Measurements from ENCODE around the gene SNAP91.
"Not testable (repeated sequence)": the region's sequence is repeated elsewhere in the genome, so short reads cannot be mapped to it uniquely, and the experiment has no call there.

SNAP91 gene

GRCh38 chr6:83615025-83615999 lies 93.6 kb downstream of the SNAP91 start:
- no peak for DNase-seq (ENCODE audit: low read depth)

DNA sequence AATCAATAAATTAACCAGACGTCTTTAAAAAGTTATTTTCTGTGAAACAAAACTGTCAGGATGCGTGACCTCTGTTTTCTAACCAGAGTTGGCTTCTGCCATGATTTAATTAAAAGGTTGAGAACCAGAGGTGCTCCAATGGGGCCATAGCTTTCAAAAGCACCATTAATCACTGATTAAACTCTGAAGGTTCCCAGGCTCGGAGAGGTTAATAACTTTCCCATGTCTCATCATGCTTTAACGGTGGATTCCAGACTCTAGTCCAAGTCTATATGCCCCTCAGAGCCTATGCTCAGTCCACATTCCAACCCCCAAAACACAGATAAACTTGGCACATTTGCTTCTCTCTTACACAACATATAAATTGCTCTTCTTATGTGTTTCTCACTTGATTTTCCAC lies 95.5 kb downstream of the SNAP91 start:
- DNase-seq (ENCODE audit: low read depth): no peak

DNA sequence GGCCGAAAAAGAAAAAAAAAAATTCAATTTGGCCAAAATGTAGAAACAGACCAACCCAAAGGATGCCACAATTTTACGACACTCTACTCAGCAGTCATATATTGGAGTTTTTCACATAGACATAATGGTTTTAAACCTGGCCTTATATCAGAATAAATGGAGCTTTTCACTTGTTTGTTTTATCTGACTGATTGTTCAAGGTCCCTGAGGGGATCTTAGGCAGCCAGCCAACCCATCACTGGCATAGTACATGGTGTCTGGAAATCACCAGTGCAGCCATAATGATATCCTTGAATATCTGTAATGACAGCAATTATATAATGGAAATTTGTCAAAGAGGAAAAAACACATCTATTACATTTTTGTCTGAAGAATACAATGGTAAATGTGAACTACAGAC lies 99.7 kb downstream of the SNAP91 start:
- DNase-seq (ENCODE audit: low read depth): no peak

DNA sequence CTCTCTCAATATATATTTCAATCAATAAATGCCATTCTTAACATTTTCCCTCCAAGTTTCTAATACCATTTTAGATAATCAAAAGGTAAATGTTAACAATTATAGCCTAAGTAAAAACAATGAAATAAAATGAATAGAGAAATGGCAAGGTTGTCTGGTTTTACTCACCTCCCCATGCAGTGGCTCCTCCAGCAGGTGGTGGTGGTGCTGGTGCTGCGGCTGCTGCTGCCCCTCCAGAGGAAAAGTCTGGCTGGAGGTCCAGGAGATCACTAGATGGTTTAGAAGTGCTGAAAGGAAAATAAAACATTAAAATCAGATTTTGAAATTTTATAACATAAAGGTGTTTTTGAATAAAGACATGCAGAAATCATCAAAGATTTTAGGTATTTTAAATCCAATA lies 103.4 kb downstream of the SNAP91 start:
- DNase-seq (ENCODE audit: low read depth): no peak

DNA sequence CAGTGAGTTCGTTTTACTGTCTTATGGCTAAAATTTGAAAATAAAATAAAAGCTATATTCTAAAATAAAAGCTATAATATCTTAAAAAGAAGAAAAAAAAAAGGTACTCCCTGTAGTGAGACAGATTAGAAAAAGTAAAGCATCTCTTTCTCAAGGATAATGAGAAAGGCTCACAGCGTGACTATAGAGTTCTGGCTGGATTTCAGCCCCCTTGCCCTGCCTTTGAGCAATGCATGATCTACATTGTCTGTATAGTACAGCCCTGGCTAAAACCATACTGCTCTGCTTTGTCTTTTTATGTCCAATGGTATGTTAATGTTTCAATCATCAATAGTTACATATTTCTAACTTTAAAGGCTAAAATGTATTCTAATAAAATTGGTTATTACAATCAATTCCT lies 105.3 kb downstream of the SNAP91 start:
- no peak for DNase-seq (ENCODE audit: low read depth)

- no peak for DNase-seq (ENCODE audit: low read depth)
These were observed 107.8 kb downstream of the SNAP91 start for GRCh38 chr6:83601119-83601518.

- DNase-seq (ENCODE audit: low read depth): no peak
These were observed 108.4 kb downstream of the SNAP91 start for GRCh38 chr6:83600459-83600858.

- no peak for DNase-seq (ENCODE audit: low read depth)
These were observed 111.4 kb downstream of the SNAP91 start for GRCh38 chr6:83597511-83597910.

- no peak for DNase-seq (ENCODE audit: low read depth)
These were observed 111.8 kb downstream of the SNAP91 start for GRCh38 chr6:83597051-83597450.

DNA sequence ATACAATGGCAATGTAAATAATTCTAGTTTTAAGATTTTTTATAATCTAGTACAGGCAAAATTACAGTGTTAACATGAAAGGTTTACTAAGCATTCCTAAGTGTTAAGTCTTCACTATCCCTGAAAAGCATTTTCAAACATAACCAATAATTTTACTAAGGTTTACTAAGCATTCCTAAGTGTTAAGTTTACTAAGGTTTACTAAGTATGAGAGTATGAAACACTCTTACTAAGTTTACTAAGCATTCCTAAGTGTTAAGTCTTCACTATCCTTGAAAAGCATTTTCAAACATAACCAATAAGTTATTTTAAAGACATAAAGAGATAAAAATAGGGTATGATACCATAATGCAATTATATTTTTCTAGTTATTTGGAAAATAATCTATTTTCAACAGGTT lies 114.0 kb downstream of the SNAP91 start:
- no peak for DNase-seq (ENCODE audit: low read depth)

GRCh38 chr6:83593395-83593785 lies 115.5 kb downstream of the SNAP91 start:
- no peak for DNase-seq (ENCODE audit: low read depth)

GRCh38 chr6:83592770-83593394 lies 116.0 kb downstream of the SNAP91 start:
- DNase-seq (ENCODE audit: low read depth): no peak

- DNase-seq (ENCODE audit: low read depth): no peak
These were observed 118.5 kb downstream of the SNAP91 start for GRCh38 chr6:83590416-83590815.

GRCh38 chr6:83589076-83589475 lies 119.8 kb downstream of the SNAP91 start:
- no peak for DNase-seq (ENCODE audit: low read depth)

DNA sequence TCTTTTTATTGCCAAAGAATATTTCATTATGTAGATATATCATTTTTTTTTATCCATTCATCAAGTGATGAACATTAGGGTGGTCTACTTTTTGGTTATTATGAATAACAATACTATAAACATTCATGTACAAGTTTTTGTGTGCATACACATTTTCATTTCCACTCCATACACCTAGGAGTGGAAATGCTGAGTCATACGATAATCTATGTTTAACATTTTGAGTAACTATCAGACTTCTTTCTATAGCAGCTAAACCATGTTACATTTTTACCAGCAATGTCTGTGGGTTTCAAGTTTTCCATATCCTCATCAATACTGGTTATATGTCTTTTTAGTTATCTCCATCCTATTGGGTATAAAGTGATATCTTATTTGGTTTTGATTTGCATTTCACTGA lies 130.8 kb downstream of the SNAP91 start:
- DNase-seq (ENCODE audit: low read depth): no peak

DNA sequence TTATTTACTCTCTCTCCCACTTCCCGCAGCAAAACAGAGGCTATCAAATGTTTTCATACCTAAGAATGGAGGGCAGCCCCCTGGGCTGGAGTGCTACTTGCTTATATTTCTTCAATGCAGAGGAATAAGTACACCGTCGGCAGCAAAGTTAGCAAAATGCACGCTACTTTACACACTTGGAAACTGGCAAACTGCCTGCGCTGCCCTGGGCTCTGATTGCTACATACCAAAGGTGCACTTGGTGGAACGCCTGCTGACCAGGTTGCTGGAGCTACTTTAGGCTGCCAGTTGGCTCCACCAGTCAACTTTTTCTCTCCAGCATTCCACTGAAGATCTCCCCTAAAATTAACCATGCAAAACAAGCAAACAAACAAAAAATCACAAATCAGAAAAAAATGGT lies 134.1 kb downstream of the SNAP91 start:
- no peak for DNase-seq (ENCODE audit: low read depth)

DNA sequence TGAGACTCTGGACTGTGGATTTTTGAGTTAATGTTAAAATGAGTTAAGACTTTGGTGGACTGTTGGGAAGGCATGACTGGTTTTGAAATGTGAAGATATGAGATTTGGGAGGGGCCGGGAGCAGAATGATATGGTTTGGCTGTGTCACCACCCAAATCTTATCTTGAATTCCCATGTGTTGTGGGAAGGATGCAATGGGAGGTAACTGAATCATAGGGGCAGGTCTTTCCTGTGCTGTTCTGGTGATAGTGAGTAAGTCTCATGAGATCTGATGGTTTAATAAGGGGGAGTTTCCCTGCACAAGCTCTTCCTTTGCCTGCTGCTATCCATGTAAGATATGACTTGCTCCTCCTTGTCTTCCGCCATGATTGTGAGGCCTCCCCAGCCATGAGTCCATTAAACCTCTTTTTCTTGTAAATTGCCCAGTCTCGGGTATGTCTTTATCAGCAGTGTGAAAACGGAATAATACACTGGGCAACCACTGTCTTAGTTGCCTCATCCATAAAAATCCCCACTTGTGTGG lies 137.2 kb downstream of the SNAP91 start:
- DNase-seq (ENCODE audit: low read depth): not testable (repeated sequence)

GRCh38 chr6:83558975-83559374 lies 149.9 kb downstream of the SNAP91 start:
- DNase-seq (ENCODE audit: low read depth): no peak

- DNase-seq (ENCODE audit: low read depth): no peak
These were observed 152.0 kb downstream of the SNAP91 start for GRCh38 chr6:83556871-83557270.

DNA sequence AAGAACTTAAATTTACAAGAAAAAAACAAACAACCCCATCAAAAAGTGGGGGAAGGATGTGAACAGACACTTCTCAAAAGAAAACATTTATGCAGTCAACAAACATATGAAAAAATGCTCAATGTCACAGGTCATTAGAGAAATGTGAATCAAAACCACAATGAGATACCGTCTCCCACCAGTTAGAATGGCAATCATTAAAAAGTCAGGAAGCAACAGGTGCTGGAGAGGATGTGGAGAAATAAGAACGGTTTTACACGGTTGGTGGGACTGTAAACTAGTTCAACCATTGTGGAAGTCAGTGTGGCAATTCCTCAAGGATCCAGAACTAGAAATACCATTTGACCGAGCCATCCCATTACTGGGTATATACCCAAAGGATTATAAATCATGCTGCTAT lies 157.2 kb downstream of the SNAP91 start:
- DNase-seq (ENCODE audit: low read depth): not testable (repeated sequence)

DNA sequence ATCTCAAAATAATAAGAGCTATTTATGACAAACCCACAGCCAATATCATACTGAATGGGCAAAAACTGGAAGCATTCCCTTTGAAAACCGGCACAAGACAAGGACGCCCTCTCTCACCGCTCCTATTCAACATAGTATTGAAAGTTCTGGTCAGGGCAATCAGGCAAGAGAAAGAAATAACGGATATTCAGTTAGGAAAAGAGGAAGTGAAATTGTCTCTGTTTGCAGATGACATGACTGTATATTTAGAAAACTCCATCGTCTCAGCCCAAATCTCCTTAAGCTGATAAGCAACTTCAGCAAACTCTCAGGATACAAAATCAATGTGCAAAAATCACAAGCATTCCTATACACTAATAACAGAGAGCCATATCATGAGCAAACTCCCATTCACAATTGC lies 158.4 kb downstream of the SNAP91 start:
- not testable (repeated sequence) for DNase-seq (ENCODE audit: low read depth)

DNA sequence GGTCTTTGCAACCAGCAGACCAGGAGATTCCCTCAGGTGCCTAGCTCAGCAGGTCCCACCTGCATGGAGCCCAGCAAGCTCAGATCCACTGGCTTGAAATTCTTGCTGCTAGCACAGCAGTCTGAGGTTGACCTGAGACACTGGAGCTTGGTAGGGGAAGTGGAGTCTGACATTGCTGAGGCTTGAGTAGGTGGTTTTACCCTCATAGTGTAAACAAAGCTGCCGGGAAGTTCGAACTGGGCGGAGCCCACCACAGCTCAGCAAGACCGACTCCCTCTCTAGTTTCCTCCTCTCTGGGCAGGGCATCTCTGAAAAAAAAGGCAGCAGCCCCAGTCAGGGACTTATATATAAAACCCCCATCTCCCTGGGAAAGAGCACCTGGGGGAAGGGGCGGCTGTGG lies 162.3 kb downstream of the SNAP91 start:
- no peak for DNase-seq (ENCODE audit: low read depth)

DNA sequence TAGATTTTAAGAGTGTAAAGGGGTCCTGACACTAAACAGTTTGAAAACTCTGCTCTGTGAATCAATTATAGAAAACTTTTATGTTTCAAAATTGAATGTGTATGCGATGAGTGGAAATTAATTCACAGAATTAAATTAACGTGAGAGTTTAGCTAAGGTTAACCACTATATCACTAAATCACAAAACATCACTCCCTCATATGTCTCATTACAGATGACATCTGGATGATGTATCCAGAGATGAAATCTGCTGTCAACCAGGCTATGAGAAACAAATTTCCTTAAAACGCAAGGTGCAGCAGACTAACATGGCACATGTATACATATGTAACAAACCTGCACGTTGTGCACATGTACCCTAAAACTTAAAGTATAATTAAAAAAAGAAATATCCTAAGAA lies 169.2 kb downstream of the SNAP91 start:
- DNase-seq (ENCODE audit: low read depth): no peak

All from stimulated activated CD8-positive, alpha-beta memory T cell treated with anti-CD3 and anti-CD28 coated beads, Interleukin-12 subunit alpha, Interleukin-12 subunit beta, amount 100 ng/mL, for 4 hours (primary cell).